NCI-H1930 (cell line): ENCODE data around the gene ADGRF1.
"Not testable (repeated sequence)": the region's sequence is repeated elsewhere in the genome, so short reads cannot be mapped to it uniquely, and the experiment has no call there.

Source experiments
- DNase-seq, 2 experiments: peaks; one replicate each; lab custom pipeline; 2025; lab: John Stamatoyannopoulos, UW

ADGRF1 gene

GRCh38 chr6:47042275-47042791 is at the start of gene ADGRF1:
ADGRF1 (minus strand) TSS chr6:47042332; CDS start chr6:47029061, 13,271 bp downstream.
- no peak for DNase-seq

GRCh38 chr6:47090881-47091280 is 48.7 kb upstream of the ADGRF1 start:
- DNase-seq = no peak

GRCh38 chr6:47089473-47089872 is 47.3 kb upstream of the ADGRF1 start:
- DNase-seq = not testable (repeated sequence)

GRCh38 chr6:47086051-47086770 is 44.1 kb upstream of the ADGRF1 start:
- DNase-seq = no peak

- DNase-seq = no peak
Measured at GRCh38 chr6:47084610-47085009, 42.5 kb upstream of the ADGRF1 start.

GRCh38 chr6:47083586-47084047 is 41.5 kb upstream of the ADGRF1 start:
- no peak for DNase-seq

GRCh38 chr6:47080083-47080596 is 38.0 kb upstream of the ADGRF1 start:
- DNase-seq = no peak

- no peak for DNase-seq
Measured at GRCh38 chr6:47079638-47080037, 37.5 kb upstream of the ADGRF1 start.

- no peak for DNase-seq
Measured at GRCh38 chr6:47078991-47079390, 36.9 kb upstream of the ADGRF1 start.

GRCh38 chr6:47076422-47077344 is 34.6 kb upstream of the ADGRF1 start:
- DNase-seq = no peak

- no peak for DNase-seq
Measured at GRCh38 chr6:47075741-47076421, 33.7 kb upstream of the ADGRF1 start.

- no peak for DNase-seq
Measured at GRCh38 chr6:47075168-47075567, 33.0 kb upstream of the ADGRF1 start.

GRCh38 chr6:47073125-47074110 is 31.3 kb upstream of the ADGRF1 start:
- no peak for DNase-seq

GRCh38 chr6:47072667-47073066 is 30.5 kb upstream of the ADGRF1 start:
- no peak for DNase-seq

- DNase-seq = no peak
Measured at GRCh38 chr6:47071681-47072080, 29.5 kb upstream of the ADGRF1 start.

GRCh38 chr6:47070461-47070860 is 28.3 kb upstream of the ADGRF1 start:
- no peak for DNase-seq

GRCh38 chr6:47069156-47069555 is 27.0 kb upstream of the ADGRF1 start:
- DNase-seq = no peak

- no peak for DNase-seq
Measured at GRCh38 chr6:47066418-47066817, 24.3 kb upstream of the ADGRF1 start.

GRCh38 chr6:47064274-47064673 is 22.1 kb upstream of the ADGRF1 start:
- no peak for DNase-seq

- DNase-seq = no peak
Measured at GRCh38 chr6:47062346-47062745, 20.2 kb upstream of the ADGRF1 start.
